Hepatic stellate cell (primary cell): ENCODE results near the gene ENDOU.
A peak's percentile ranks its signal among the peaks of the same experiment; 100 is the strongest.

ENCODE experiments used
- DNase-seq: peaks from one replicate; pipeline ENCODE4 v3.0.0; 2011; ENCODE audit warnings: low spot score

The ENDOU gene

GRCh38 chr12:47725091-47725772 is at the start of gene ENDOU:
Gene ENDOU (minus strand): TSS chr12:47725490. CDS start chr12:47725413, 77 bp downstream.
- no peak for DNase-seq

DNA sequence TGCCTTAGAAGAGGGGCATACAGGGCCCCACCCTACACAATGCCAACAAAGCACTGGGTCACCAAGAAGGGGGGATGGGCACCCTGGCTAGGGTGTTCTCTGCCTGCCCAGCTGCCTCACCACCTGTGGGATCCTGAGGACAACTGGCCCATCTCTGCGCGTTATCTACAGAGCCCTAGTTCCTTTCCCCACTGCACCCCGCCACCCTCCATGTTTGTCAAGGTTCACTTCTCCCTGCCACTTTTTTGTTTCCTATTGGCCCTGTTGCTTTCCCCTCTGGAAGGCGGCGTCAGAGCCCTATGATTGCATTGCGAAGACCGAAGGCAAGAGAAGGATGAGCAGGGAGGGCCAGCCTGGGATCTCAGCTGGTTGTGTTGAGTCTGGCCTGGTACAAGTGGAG is 49.4 kb upstream of the ENDOU start:
- no peak for DNase-seq

DNA sequence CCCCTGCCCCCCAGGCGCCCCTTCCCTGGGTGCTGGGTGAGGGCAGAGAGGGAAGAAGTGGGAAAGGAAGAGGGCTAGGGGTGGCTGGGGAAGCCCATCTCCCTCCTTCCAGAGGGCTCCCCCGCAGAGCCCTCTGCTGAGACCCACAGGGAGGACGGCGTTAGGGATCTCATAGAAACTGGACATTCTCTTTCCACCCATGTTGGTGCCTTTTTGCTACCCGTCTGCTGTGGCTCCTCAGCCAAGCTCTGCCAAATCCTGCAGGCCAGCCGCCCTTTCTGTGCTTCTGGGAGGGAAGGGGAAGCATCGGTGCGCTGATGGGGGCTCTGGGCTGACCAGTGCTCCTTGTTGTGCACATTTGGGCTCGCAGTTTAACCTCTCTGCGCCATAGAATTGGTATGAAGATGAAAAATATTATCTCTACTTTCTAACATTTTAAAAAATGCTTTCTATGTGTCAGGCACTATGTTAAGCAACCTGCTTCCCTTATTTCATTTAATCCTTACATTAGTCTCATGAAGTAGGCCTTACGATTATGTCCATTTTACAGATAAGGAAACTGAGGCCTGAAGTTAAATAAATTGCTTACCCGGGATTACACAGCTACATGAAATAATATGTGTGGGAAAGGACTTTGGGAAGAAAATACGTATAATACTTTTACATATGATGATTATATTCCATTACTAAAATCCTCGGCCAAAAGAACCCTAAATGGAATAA is 48.7 kb upstream of the ENDOU start:
- no peak for DNase-seq

DNA sequence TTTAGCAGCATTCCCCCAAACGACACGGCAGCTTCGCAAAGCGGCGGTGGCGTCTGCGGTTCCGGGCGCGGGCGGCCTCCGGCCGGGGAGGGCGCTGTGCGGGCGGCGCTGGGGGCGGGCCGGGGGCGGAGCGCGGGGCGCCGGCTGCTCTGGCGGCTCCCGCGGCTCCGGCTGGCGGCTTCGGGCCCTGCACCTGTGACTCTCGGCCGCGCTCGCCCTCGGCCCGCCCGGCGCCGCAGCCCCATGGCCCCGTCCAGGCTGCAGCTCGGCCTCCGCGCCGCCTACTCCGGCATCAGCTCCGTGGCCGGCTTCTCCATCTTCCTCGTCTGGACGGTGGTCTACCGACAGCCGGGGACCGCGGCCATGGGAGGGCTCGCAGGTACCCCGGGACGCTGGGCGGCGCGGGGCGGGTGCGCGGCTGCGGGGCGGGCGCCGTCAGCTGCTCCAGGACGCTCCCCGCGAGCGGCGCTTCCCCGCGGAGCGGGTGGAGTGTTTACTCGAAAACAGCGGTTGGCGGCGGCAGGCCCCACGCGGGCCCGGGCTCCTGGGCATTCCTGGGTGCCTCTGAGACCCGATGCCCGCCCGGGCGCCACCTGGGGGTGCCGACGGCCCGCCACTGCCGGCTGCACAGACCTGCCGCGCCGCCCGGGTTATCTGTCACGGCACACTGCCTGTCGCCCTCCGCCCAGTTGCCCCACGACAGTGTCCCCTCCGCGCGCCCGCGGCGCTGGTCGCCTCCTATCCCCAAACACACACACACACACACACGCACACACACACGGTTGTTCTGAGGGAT is 48.0 kb upstream of the ENDOU start, which contains the start of gene SLC48A1:
Gene SLC48A1, plus strand, starts transcription at position 177 of the 796 bp plus-strand sequence. Its CDS starts 67 bp downstream, at position 244.
- peak; percentile 90 for DNase-seq

- DNase-seq = no peak
Observed at GRCh38 chr12:47772738-47773061, 47.4 kb upstream of the ENDOU start.

DNA sequence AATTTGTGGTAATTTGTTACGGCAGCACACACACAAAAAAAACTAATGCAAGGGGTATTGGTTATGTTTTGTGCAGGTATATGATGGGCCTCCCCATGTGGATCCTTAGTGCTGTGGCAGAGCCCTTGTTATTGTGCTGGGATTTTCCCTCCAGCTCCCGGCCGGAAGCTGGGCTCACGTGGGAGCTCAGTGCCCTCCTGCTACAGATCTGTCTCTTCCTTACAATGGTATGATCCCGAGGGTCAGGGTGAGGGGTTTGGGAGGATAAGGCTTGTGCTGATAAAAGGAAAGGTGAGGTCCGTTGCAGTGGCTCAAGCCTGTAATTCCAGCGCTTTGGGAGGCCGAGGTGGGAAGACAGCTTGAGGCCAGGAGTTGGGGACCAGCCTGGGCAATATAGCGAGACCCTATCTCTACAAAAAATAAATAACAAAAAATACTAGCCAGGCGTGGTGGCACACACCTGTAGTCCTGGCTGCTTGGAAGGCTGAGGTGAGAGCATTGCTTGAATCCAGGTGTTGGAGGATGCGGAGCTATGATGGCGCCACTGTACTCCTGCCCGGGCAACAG is 46.9 kb upstream of the ENDOU start:
- DNase-seq = no peak

DNA sequence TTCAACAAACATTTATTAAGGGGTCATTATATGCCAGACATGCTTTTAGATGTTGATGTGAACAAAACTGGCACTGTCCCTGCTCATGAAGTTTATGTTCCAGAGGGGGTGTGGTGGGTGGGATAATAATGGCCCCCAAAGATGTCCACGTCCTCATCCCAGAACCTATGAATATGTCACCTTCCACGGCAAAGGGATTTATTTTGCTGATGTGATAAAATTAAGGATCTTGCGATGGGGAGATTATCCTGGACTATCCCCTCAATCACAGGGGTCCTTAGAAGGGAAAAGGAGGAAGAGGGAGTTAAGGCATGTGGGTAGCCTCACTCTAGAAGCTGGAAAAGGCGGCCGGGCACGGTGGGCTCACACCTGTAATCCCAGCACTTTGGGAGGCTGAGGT is 46.0 kb upstream of the ENDOU start:
- DNase-seq = no peak

DNA sequence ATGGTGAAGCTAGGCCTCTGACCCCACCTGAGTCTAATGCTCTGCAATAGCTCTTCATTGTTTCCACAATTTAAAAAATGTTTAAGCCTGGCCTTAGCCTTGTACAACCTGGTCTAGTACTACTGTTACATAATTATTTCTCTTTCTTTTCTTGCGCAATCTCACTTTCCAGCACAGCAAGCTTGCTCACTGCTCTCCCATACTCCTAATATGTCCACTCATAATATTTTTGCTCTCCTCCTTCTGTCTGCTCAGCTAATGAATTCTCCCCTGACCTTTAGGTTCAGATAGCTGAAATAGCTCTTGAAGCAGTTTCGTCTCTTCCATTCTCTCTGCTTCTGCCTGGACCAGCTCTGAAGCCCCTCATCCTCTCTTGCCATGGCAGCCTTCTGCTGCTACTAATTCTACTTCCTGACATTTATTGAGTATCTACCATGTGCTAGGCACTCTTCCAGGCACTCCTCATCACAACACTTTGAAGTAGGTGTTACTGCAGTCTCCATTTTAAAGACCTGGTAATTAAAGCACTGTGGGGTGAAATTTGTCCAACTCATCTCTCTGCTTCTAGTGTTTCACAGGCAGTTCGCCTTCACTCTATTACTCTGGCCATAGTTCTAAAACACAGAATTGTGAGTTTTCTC is 44.9 kb upstream of the ENDOU start:
- peak; percentile 48 for DNase-seq

GRCh38 chr12:47769234-47770085 is 44.2 kb upstream of the ENDOU start:
- no peak for DNase-seq

DNA sequence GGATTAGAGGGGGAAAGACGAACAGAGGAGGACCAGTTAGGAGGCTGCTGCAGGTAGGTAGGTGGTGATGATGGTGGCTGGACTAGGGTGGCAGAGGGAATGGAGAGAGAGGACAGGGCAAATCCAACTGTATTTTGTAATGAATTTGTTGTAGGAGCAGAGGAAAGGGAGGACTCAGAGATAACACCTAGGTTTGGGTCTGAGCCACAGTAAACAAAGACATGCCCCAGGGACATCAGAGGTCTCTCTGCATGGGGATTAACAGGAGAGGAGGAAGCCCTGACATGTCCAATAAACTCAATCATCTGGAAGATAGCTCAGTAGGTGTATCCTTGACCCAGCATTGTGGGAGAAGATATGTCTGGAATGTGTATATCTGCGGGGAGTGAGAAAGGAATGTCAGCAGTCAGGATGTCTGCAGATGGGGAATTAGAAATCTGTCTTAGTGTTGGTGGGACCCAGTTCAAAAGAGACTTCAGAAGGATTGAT is 43.1 kb upstream of the ENDOU start:
- peak; percentile 52 for DNase-seq

DNA sequence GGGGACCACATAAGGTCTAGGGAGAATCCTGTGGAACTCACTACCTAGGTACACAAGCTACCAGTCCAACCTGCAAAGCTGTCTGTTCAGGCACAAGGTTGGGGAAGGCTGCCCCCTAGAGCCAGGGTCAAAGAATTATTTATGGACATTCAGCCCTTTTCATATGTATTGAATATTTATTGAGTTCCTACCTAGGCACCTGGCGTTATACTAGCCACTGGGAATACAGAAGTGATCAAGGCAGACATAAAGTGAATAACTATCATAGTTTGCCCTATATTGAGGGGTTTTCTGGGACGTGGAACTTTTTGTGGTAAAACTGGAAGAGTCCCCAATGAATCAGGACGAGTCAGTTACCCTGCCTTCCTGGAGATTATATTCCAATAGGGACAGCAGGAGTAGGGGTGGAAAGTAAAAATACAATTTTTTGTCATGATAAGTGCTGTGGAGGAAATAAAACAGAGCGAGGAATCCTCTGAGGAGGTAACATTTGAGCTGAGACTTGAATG is 42.0 kb upstream of the ENDOU start:
- no peak for DNase-seq

GRCh38 chr12:47766502-47767215 is 41.4 kb upstream of the ENDOU start:
- no peak for DNase-seq

GRCh38 chr12:47763481-47764346 is 38.4 kb upstream of the ENDOU start:
- DNase-seq = no peak

DNA sequence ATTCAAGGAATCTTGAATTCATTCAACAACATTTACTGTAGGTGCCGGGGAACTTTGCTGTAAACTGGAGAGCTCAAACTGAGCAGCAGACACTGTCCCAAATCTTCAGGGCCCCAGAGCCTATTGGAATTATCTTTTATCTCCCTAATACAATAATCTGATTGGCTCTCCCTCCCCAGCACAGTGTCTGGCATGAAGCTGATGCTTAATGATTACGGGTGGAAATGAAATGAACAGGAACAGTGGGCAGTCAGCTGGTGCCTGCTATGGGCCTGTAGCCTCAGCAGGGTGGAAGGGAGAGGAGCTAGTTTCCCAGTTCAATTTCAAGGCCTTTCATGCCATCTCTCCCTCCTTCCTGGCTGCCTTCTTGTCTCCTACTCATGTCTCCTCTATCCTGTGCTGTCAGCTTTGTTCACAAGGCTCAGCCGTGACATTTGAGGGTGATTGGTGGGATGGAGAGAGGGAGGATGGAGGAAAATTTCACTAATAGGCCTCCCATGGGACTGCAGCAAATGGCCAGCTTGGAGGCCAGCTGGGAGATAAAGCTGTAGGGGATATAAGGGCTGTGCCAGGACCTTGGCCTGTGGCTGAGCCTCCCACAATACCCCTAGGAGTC is 37.7 kb upstream of the ENDOU start:
- no peak for DNase-seq

GRCh38 chr12:47758834-47759690 is 33.8 kb upstream of the ENDOU start, which contains the start of gene RAPGEF3:
Gene RAPGEF3 (minus strand): TSS chr12:47758880. CDS start chr12:47758556, 324 bp downstream.
- peak; percentile 97 for DNase-seq

DNA sequence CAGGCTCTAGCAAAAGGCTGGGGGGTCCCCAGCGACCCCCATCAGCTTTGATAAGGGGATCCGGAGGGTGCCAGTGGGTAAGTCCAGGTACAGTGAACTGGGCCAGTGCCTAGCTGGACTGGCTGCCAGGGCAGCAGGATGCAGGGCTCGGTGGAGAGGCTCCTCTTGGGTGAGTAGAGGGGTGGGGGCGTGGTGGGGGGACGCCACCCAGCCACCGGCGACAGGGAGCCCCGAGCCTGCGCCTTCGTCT is 33.2 kb upstream of the ENDOU start:
- DNase-seq = no peak

GRCh38 chr12:47757840-47758583 is 32.7 kb upstream of the ENDOU start:
- no peak for DNase-seq
